GM23338 (cell line): ENCODE measurements around the gene XG. TPM values are rescaled to one million over a fixed set of nuclear protein-coding genes. Genes with fewer than 3 reads are reported as not detected.

Experiments
- ATAC-seq: fragments of 200-7000 bp; cut with Tn5 transposase; 3 replicates; pipeline ENCODE4 v1.9.1; 2020
- DNase-seq: peaks from one replicate; pipeline ENCODE4 v3.0.0-alpha.2; 2015; ENCODE audit warnings: low spot score
- H2AFZ ChIP-seq: fragments of 200-600 bp; sonication (generic); 2 replicates; pipeline ENCODE4 v1.8.0; 2016; ENCODE audit warnings: antibody characterized with exemption, mild to moderate bottlenecking, moderate library complexity
- H3F3A ChIP-seq: fragments of 200-600 bp; sonication (generic); replicated peaks from 2 replicates; pipeline ENCODE4 v1.8.0; 2017; ENCODE audit warnings: antibody characterized with exemption, mixed run types, low read depth
- H3K27ac ChIP-seq: fragments of 200-600 bp; sonication (generic); 2 replicates; pipeline ENCODE4 v1.6.1; 2016; ENCODE audit warnings: low read depth
- H3K27me3 ChIP-seq: fragments of 200-600 bp; sonication (generic); 2 replicates; pipeline ENCODE4 v1.8.0; 2016; ENCODE audit warnings: mild to moderate bottlenecking, mixed run types, moderate library complexity; ENCODE audit not compliant: insufficient read depth
- H3K36me3 ChIP-seq: fragments of 200-600 bp; sonication (generic); 2 replicates; pipeline ENCODE4 v1.8.0; 2016; ENCODE audit warnings: mild to moderate bottlenecking; ENCODE audit not compliant: insufficient read depth
- H3K4me1 ChIP-seq: fragments of 200-600 bp; sonication (generic); 2 replicates; pipeline ENCODE4 v1.8.0; 2016; ENCODE audit warnings: mild to moderate bottlenecking, moderate library complexity; ENCODE audit not compliant: insufficient read depth
- H3K4me2 ChIP-seq: fragments of 200-600 bp; sonication (generic); 2 replicates; pipeline ENCODE4 v1.7.1; 2017; ENCODE audit warnings: mixed run types
- H3K4me3 ChIP-seq: fragments of 200-600 bp; sonication (generic); 2 replicates; pipeline ENCODE4 v1.6.1; 2016; ENCODE audit warnings: mixed run types
- H3K79me2 ChIP-seq: fragments of 200-600 bp; sonication (generic); replicated peaks from 2 replicates; pipeline ENCODE4 v1.8.0; 2017; ENCODE audit warnings: mild to moderate bottlenecking; ENCODE audit not compliant: insufficient read depth
- H3K9me2 ChIP-seq: fragments of 200-600 bp; sonication (generic); 2 replicates; pipeline ENCODE4 v1.8.0; 2017; ENCODE audit not compliant: insufficient read depth
- H4K20me1 ChIP-seq: fragments of 200-600 bp; sonication (generic); replicated peaks from 2 replicates; pipeline ENCODE4 v1.8.0; 2017; ENCODE audit warnings: mild to moderate bottlenecking; ENCODE audit not compliant: insufficient read depth
- H3K27ac Mint-ChIP-seq: 2 replicates; pipeline ENCODE4 v1.8.0; 2020; ENCODE audit warnings: inconsistent platforms, mild to moderate bottlenecking, moderate library complexity, mixed read lengths
- H3K27me3 Mint-ChIP-seq: 3 replicates; pipeline ENCODE4 v1.8.0; 2022; ENCODE audit warnings: low read depth, mild to moderate bottlenecking, moderate library complexity, mixed read lengths, inconsistent platforms; ENCODE audit not compliant: insufficient read depth, poor library complexity
- H3K36me3 Mint-ChIP-seq: 3 replicates; pipeline ENCODE4 v1.8.0; 2021; ENCODE audit warnings: low read depth, mild to moderate bottlenecking, inconsistent platforms, moderate library complexity, mixed read lengths
- H3K4me1 Mint-ChIP-seq: 3 replicates; pipeline ENCODE4 v1.8.0; 2020; ENCODE audit warnings: mild to moderate bottlenecking, inconsistent platforms, mixed read lengths
- H3K4me3 Mint-ChIP-seq: 3 replicates; pipeline ENCODE4 v1.8.0; 2021; ENCODE audit warnings: moderate library complexity, mild to moderate bottlenecking, inconsistent platforms, mixed read lengths
- H3K9me3 Mint-ChIP-seq: 3 replicates; pipeline ENCODE4 v1.8.0; 2020; ENCODE audit warnings: moderate library complexity, mild to moderate bottlenecking, inconsistent platforms, mixed read lengths
- CREB1 ChIP-seq: fragments of 250-450 bp; sonication (Bioruptor Pico); IDR thresholded peaks from 2 replicates; pipeline ENCODE4 v1.5.0; 2020; ENCODE audit warnings: low read depth, mild to moderate bottlenecking, moderate library complexity
- CTCF ChIP-seq, 2 experiments: fragments of 200-600 bp in 1 of 2; sonication (generic) in 1 of 2; conservative IDR thresholded peaks; 2 replicates each; pipeline versions ENCODE4 v1.5.1 to v1.6.1; 2016 to 2017; ENCODE audit warnings: antibody characterized with exemption in 2 of 2, low read depth in 2 of 2, mild to moderate bottlenecking in 2 of 2, moderate library complexity in 1 of 2
- JUNB ChIP-seq: IDR thresholded peaks from one replicate; pipeline ENCODE4 v1.6.1; 2016; ENCODE audit warnings: antibody characterized with exemption; ENCODE audit not compliant: unreplicated experiment
- NANOG ChIP-seq: IDR thresholded peaks from 2 replicates; pipeline ENCODE4 v1.6.1; 2016; ENCODE audit warnings: antibody characterized with exemption, borderline replicate concordance
- POLR2AphosphoS5 ChIP-seq: IDR thresholded peaks from 2 replicates; pipeline ENCODE4 v1.6.1; 2016; ENCODE audit warnings: antibody characterized with exemption, low read depth
- REST ChIP-seq: IDR thresholded peaks from one replicate; pipeline ENCODE4 v1.6.1; 2018; ENCODE audit warnings: antibody characterized with exemption; ENCODE audit not compliant: unreplicated experiment
- STAT1 ChIP-seq: IDR thresholded peaks from one replicate; pipeline ENCODE4 v1.6.1; 2016; ENCODE audit warnings: antibody characterized with exemption; ENCODE audit not compliant: unreplicated experiment
- ZNF114 ChIP-seq: fragments of 250-450 bp; sonication (Bioruptor Pico); IDR thresholded peaks from 2 replicates; pipeline ENCODE4 v1.5.0; 2020; ENCODE audit warnings: mild to moderate bottlenecking, moderate library complexity
- ZNF462 ChIP-seq: fragments of 250-450 bp; sonication (Bioruptor Pico); IDR thresholded peaks from 2 replicates; pipeline ENCODE4 v1.5.0; 2020; ENCODE audit warnings: mild to moderate bottlenecking, moderate library complexity
- polyA plus RNA-seq: library from polyadenylated mRNA; unstranded; fragments of >200 nt; fragmentation: Nextera tagmentation; extraction: Ambion mirVana; gene quantifications from 2 replicates; pipeline ENCODE4 v1.2.1, GENCODE V29; 2016
- total RNA-seq: library from RNA; depleted of rRNA; stranded (reverse); fragments of >200 nt; shearing (Covaris generic); gene quantifications from 2 replicates; pipeline ENCODE4 v1.2.3, GENCODE V29; 2014

XG gene
- total and polyA plus RNA-seq, 2 experiments from 2014 or later = 0.28 to 0.60 TPM

GRCh38 chrX:2756548-2756947 lies 4.7 kb downstream of the XG start:
- H2AFZ ChIP-seq = no peak overlapping the region
- H3K4me1 Mint-ChIP-seq = peaks cover 6% of the 10 kb centered on the region; the same call in 2 of the 3 replicates
- no peaks in the 10 kb centered on the region for H3K79me2 ChIP-seq
- no peaks in the 10 kb centered on the region for H3K36me3 ChIP-seq
- no peaks in the 10 kb centered on the region for H4K20me1 ChIP-seq
- no peaks in the 10 kb centered on the region for H3K4me1 ChIP-seq
- H3F3A ChIP-seq = no peaks in the 10 kb centered on the region
- no peak overlapping the region for H3K4me3 ChIP-seq
- no peaks in the 10 kb centered on the region; the same call in 2 of the 3 replicates for H3K9me3 Mint-ChIP-seq
- DNase-seq (no peak), ATAC-seq (no peak)
- H3K27me3 Mint-ChIP-seq = peaks cover 7% of the 10 kb centered on the region
- no peaks in the 10 kb centered on the region for H3K27me3 ChIP-seq
- H3K36me3 Mint-ChIP-seq = no peaks in the 10 kb centered on the region; the same call in 2 of the 3 replicates
- H3K27ac Mint-ChIP-seq = no peak overlapping the region
- no peaks in the 10 kb centered on the region for H3K9me2 ChIP-seq
- H3K4me3 Mint-ChIP-seq = no peak overlapping the region
- H3K4me2 ChIP-seq = no peak overlapping the region
- TF ChIP-seq CTCF (conservative IDR thresholded peaks at IDR 0.05; ENCODE audit: low read depth in 2 of 2) (no peak), CREB1 (no peak), STAT1 (no peak)
- no peak overlapping the region for H3K27ac ChIP-seq

- H3K4me2 ChIP-seq = no peak overlapping the region
- H3K4me3 ChIP-seq = no peak overlapping the region
- Mint-ChIP-seq H3K27ac (no peak overlapping the region), H3K9me3 (no peaks in the 10 kb centered on the region; the same call in 2 of the 3 replicates), H3K4me1 (peaks cover 4% of the 10 kb centered on the region; the same call in 1 of the 3 replicates), H3K4me3 (no peak overlapping the region), H3K27me3 (peaks cover 15% of the 10 kb centered on the region), H3K36me3 (no peaks in the 10 kb centered on the region; the same call in 2 of the 3 replicates)
- DNase-seq (no peak), ATAC-seq (no peak)
- H3F3A ChIP-seq = no peaks in the 10 kb centered on the region
- no peaks in the 10 kb centered on the region for H3K27me3 ChIP-seq
- H3K36me3 ChIP-seq = no peaks in the 10 kb centered on the region
- H2AFZ ChIP-seq = no peak overlapping the region
- no peak overlapping the region for H3K27ac ChIP-seq
- H4K20me1 ChIP-seq = no peaks in the 10 kb centered on the region
- H3K9me2 ChIP-seq = no peaks in the 10 kb centered on the region
- H3K4me1 ChIP-seq = no peaks in the 10 kb centered on the region
- H3K79me2 ChIP-seq = no peaks in the 10 kb centered on the region
- no peak for TF ChIP-seq NANOG
- no peak for TF ChIP-seq ZNF462
- no peak for TF ChIP-seq JUNB
- no peak for TF ChIP-seq ZNF114
- no peak for TF ChIP-seq POLR2AphosphoS5
- TF ChIP-seq REST = no peak
- no peak for TF ChIP-seq STAT1
These were observed 9.4 kb downstream of the XG start for GRCh38 chrX:2761246-2761645.
